Neutrophil (primary cell): ENCODE data around the gene RBKS.

Source experiments
- H3K27ac ChIP-seq: fragments of 200-600 bp; sonication (generic); 2 replicates; pipeline ENCODE4 v1.5.1; 2016; ENCODE audit warnings: mild to moderate bottlenecking, moderate library complexity
- H3K27me3 ChIP-seq: fragments of 200-600 bp; sonication (generic); 2 replicates; pipeline ENCODE4 v1.6.0; 2016; ENCODE audit warnings: mild to moderate bottlenecking
- H3K36me3 ChIP-seq: fragments of 200-600 bp; sonication (generic); 2 replicates; pipeline ENCODE4 v1.5.1; 2017
- H3K4me1 ChIP-seq, 2 experiments: fragments of 200-600 bp in 1 of 2; sonication (generic) in 1 of 2; 1 replicate in 1 of 2; 2 replicates in 1 of 2; pipeline versions ENCODE4 v1.5.1 to v1.6.1; 2013 to 2016; ENCODE audit warnings: low read depth in 1 of 2, low read length in 1 of 2, mild to moderate bottlenecking in 1 of 2, moderate library complexity in 1 of 2; ENCODE audit not compliant: control insufficient read depth in 1 of 2, insufficient read depth in 1 of 2
- H3K4me3 ChIP-seq, 2 experiments: fragments of 200-600 bp in 1 of 2; sonication (generic) in 1 of 2; 1 replicate in 1 of 2; 2 replicates in 1 of 2; pipeline ENCODE4 v1.5.1; 2013 to 2016; ENCODE audit warnings: low read depth in 1 of 2, low read length in 1 of 2, mild to moderate bottlenecking in 1 of 2, moderate library complexity in 1 of 2
- H3K9me3 ChIP-seq: fragments of 200-600 bp; sonication (generic); 2 replicates; pipeline ENCODE4 v1.5.1; 2016
- CTCF ChIP-seq: fragments of 200-600 bp; sonication (generic); IDR thresholded peaks from 2 replicates; pipeline ENCODE4 v1.5.1; 2016; ENCODE audit warnings: antibody characterized with exemption

RBKS gene

DNA sequence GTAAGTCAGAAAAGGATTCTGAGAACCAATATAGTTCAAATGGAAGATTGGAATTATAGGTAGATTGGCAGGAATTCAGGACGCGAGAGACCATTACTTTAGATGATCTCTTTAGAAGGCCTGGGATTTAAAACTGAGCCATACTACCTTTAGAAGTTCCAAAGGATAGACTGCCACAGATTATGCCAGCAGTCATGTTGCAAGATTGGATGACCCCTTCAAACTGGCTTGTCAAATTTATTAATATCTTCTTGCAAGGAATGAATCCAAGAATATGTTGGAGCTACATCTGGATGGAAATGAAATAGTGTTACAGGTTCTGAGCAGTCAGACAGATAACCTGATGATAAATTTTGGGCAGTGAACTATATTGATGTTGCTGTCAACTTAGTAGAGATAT is 22.3 kb upstream of the RBKS start:
- H3K9me3 ChIP-seq, result no peaks in the 10 kb centered on the region
- H3K27ac ChIP-seq, result no peak overlapping the region
- H3K4me1 ChIP-seq, result no peaks in the 10 kb centered on the region
- H3K27me3 ChIP-seq, result no peaks in the 10 kb centered on the region
- no peak overlapping the region for H3K4me3 ChIP-seq
- TF ChIP-seq CTCF, result no peak
- no peaks in the 10 kb centered on the region for H3K36me3 ChIP-seq

GRCh38 chr2:27911458-27912210 is 21.4 kb upstream of the RBKS start:
- Histone ChIP-seq H3K4me3 (no peak overlapping the region), H3K4me1 (no peaks in the 10 kb centered on the region), H3K9me3 (no peaks in the 10 kb centered on the region), H3K36me3 (no peaks in the 10 kb centered on the region), H3K27me3 (no peaks in the 10 kb centered on the region), H3K27ac (no peak overlapping the region)
- no peak for TF ChIP-seq CTCF

- Histone ChIP-seq H3K27ac (no peak overlapping the region), H3K4me1 (no peaks in the 10 kb centered on the region), H3K27me3 (no peaks in the 10 kb centered on the region), H3K36me3 (no peaks in the 10 kb centered on the region), H3K9me3 (no peaks in the 10 kb centered on the region), H3K4me3 (no peak overlapping the region)
- no peak for TF ChIP-seq CTCF
These were observed 19.7 kb upstream of the RBKS start for GRCh38 chr2:27909901-27910300.

DNA sequence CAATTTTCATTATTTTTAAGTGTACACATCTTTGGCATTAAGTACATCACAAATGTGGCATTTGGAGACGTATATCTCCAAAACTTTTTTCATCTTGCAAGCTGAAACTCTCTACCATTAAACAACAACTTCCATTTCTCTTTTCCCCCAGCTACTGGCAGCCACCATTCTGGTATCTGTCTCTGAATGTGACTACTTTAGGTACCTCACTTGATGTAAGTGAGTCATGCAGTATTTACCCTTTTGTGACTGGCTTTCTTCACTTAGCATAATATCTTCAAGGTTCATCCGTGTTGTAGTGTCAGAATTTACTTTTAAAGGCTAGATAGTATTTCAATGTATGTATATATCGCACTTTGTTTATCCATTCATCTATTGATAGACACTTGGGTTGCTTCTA is 17.4 kb upstream of the RBKS start:
- TF ChIP-seq CTCF, result no peak
- no peak overlapping the region for H3K4me3 ChIP-seq
- H3K4me1 ChIP-seq, result no peaks in the 10 kb centered on the region
- no peaks in the 10 kb centered on the region for H3K36me3 ChIP-seq
- H3K9me3 ChIP-seq, result no peaks in the 10 kb centered on the region
- H3K27me3 ChIP-seq, result no peaks in the 10 kb centered on the region
- H3K27ac ChIP-seq, result no peak overlapping the region

DNA sequence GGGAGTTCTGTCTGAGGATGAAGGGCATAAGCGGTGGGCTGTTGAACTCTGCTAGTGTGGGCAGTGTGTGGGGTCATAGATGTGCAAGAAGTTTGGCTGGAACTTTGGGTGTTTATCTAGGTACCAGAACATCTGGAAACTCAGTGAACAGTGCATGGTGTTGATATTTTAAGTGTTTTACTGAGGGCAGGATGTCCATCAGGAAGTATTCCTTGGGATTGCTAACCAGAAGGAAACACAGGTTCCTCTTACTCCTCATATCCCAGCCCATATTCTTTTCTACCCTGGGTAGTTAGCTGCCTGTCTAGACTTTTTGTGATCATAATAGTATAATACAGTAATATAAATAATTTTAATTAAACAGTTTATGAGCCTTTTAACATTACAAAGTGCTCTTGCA is 15.9 kb upstream of the RBKS start:
- H3K9me3 ChIP-seq, result no peaks in the 10 kb centered on the region
- H3K27me3 ChIP-seq, result no peaks in the 10 kb centered on the region
- no peaks in the 10 kb centered on the region for H3K36me3 ChIP-seq
- no peak overlapping the region for H3K27ac ChIP-seq
- no peaks in the 10 kb centered on the region for H3K4me1 ChIP-seq
- H3K4me3 ChIP-seq, result no peak overlapping the region
- TF ChIP-seq CTCF, result no peak

DNA sequence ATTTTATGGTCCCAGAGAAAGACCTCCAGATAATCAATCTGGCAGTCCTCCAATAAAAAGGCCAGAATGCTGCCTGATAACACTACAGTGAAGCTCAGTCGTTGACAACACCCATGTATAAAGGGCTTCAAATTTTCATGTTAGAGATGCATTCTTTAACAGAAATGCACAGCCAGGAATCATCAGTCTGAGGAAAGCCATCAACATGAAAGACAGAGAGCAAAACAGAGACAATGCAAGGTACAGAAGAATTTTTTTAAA is 14.1 kb upstream of the RBKS start:
- no peak overlapping the region for H3K27ac ChIP-seq
- H3K36me3 ChIP-seq, result peaks cover 4% of the 10 kb centered on the region
- no peaks in the 10 kb centered on the region for H3K9me3 ChIP-seq

More for the DNA sequence above, 14.1 kb upstream of the RBKS start:
- Histone ChIP-seq H3K4me3 (no peak overlapping the region), H3K27me3 (no peaks in the 10 kb centered on the region), H3K4me1 (no peaks in the 10 kb centered on the region)
- TF ChIP-seq CTCF, result no peak
